Liver (tissue), 9 donors: ENCODE measurements around the gene SPATA16. TPM values are rescaled to one million over a fixed set of nuclear protein-coding genes. Genes with fewer than 3 reads are reported as not detected.

Experiments
- DNase-seq: peaks from one replicate; pipeline ENCODE4 v3.0.0-alpha.2; 2017; ENCODE audit warnings: low spot score
- H3K27ac ChIP-seq, 2 donors: one replicate each; pipeline ENCODE4 v1.7.0; 2013; ENCODE audit warnings: inconsistent platforms in 2 of 2, low read length in 2 of 2, control low read depth in 1 of 2, low read depth in 1 of 2, mild to moderate bottlenecking in 1 of 2
- H3K27me3 ChIP-seq, 4 donors: one replicate each; pipeline versions ENCODE4 v1.6.1 to v1.7.0; 2013; ENCODE audit warnings: low read length in 3 of 4, inconsistent platforms in 1 of 4, mild to moderate bottlenecking in 1 of 4, moderate library complexity in 1 of 4; ENCODE audit not compliant: control insufficient read depth in 4 of 4, insufficient read depth in 4 of 4
- H3K36me3 ChIP-seq, 4 donors: one replicate each; pipeline versions ENCODE4 v1.6.1 to v1.7.0; 2013; ENCODE audit warnings: low read length in 3 of 4, mild to moderate bottlenecking in 3 of 4, low read depth in 1 of 4, moderate library complexity in 1 of 4; ENCODE audit not compliant: control insufficient read depth in 4 of 4, insufficient read depth in 3 of 4
- H3K4me1 ChIP-seq, 4 donors: one replicate each; pipeline versions ENCODE4 v1.6.1 to v1.7.0; 2013; ENCODE audit warnings: low read length in 3 of 4, mild to moderate bottlenecking in 3 of 4, moderate library complexity in 1 of 4; ENCODE audit not compliant: control insufficient read depth in 4 of 4, insufficient read depth in 4 of 4
- H3K4me3 ChIP-seq, 3 donors: one replicate each; pipeline versions ENCODE4 v1.6.1 to v1.7.0; 2013; ENCODE audit warnings: low read length in 3 of 3, control low read depth in 1 of 3, low read depth in 1 of 3, mild to moderate bottlenecking in 1 of 3
- H3K9ac ChIP-seq, 2 donors: one replicate each; pipeline ENCODE4 v1.7.0; 2013; ENCODE audit warnings: low read length in 2 of 2, mild to moderate bottlenecking in 2 of 2, moderate library complexity in 2 of 2, control low read depth in 1 of 2, low read depth in 1 of 2
- H3K9me3 ChIP-seq, 4 donors: one replicate each; pipeline versions ENCODE4 v1.6.1 to v1.7.0; 2013; ENCODE audit warnings: low read length in 3 of 4; ENCODE audit not compliant: control insufficient read depth in 4 of 4
- ATF3 ChIP-seq: IDR thresholded peaks from 2 replicates; pipeline ENCODE4 v1.6.1; 2016; ENCODE audit warnings: antibody characterized with exemption
- CTCF ChIP-seq: fragments of 150-350 bp; IDR thresholded peaks from 2 replicates; pipeline ENCODE4 v1.5.1; 2017; ENCODE audit warnings: improper control_type of control experiment, low read depth, low read length; ENCODE audit not compliant: missing input control
- EGR1 ChIP-seq, 2 donors: IDR thresholded peaks; 2 replicates each; pipeline ENCODE4 v1.6.1; 2016 to 2018; ENCODE audit warnings: antibody characterized with exemption in 2 of 2, low read depth in 2 of 2
- FOXA1 ChIP-seq: IDR thresholded peaks from 2 replicates; pipeline ENCODE4 v1.6.1; 2016; ENCODE audit warnings: antibody characterized with exemption
- FOXA2 ChIP-seq: IDR thresholded peaks from 2 replicates; pipeline ENCODE4 v1.6.1; 2016; ENCODE audit warnings: antibody characterized with exemption
- GABPA ChIP-seq, 2 donors: IDR thresholded peaks in 1 of 2; conservative IDR thresholded peaks in 1 of 2; 2 replicates each; pipeline ENCODE4 v1.6.1; 2016; ENCODE audit warnings: antibody characterized with exemption in 2 of 2, mild to moderate bottlenecking in 1 of 2, moderate library complexity in 1 of 2
- HNF4A ChIP-seq, 2 donors: conservative IDR thresholded peaks; 2 replicates each; pipeline ENCODE4 v1.6.1; 2016; ENCODE audit warnings: antibody characterized with exemption in 2 of 2, mild to moderate bottlenecking in 2 of 2
- HNF4G ChIP-seq: IDR thresholded peaks from 2 replicates; pipeline ENCODE4 v1.6.1; 2016; ENCODE audit warnings: antibody characterized with exemption
- JUND ChIP-seq, 2 donors: IDR thresholded peaks; 2 replicates each; pipeline ENCODE4 v1.6.1; 2016; ENCODE audit warnings: antibody characterized with exemption in 2 of 2
- MAX ChIP-seq: IDR thresholded peaks from 2 replicates; pipeline ENCODE4 v1.6.1; 2016; ENCODE audit warnings: antibody characterized with exemption
- NR2F2 ChIP-seq: IDR thresholded peaks from 2 replicates; pipeline ENCODE4 v1.6.1; 2016; ENCODE audit warnings: antibody characterized with exemption
- RAD21 ChIP-seq, 2 donors: IDR thresholded peaks; 2 replicates each; pipeline ENCODE4 v1.6.1; 2016; ENCODE audit warnings: antibody characterized with exemption in 2 of 2, mild to moderate bottlenecking in 2 of 2
- REST ChIP-seq: IDR thresholded peaks from 2 replicates; pipeline ENCODE4 v1.6.1; 2016; ENCODE audit warnings: antibody characterized with exemption, mild to moderate bottlenecking
- RXRA ChIP-seq, 2 donors: IDR thresholded peaks; 2 replicates each; pipeline ENCODE4 v1.6.1; 2017 to 2018; ENCODE audit warnings: antibody characterized with exemption in 2 of 2, mild to moderate bottlenecking in 1 of 2
- SP1 ChIP-seq: IDR thresholded peaks from 2 replicates; pipeline ENCODE4 v1.6.1; 2018; ENCODE audit warnings: antibody characterized with exemption, mild to moderate bottlenecking
- TAF1 ChIP-seq: conservative IDR thresholded peaks from 2 replicates; pipeline ENCODE4 v1.6.1; 2016; ENCODE audit warnings: antibody characterized with exemption, mild to moderate bottlenecking
- YY1 ChIP-seq: IDR thresholded peaks from 2 replicates; pipeline ENCODE4 v1.6.1; 2016; ENCODE audit warnings: antibody characterized with exemption, mild to moderate bottlenecking
- ZBTB33 ChIP-seq: IDR thresholded peaks from 2 replicates; pipeline ENCODE4 v1.6.1; 2016; ENCODE audit warnings: antibody characterized with exemption
- WGBS: extraction: QIAGEN DNeasy Blood & Tissue Kit; methylation state at CpG from one replicate; pipeline ENCODE4 v1.1.7; 2013; 5-methylcytosine and 5-hydroxymethylcytosine counted together
- polyA plus RNA-seq, 2 donors: library from polyadenylated mRNA; stranded (reverse) in 1 of 2; unstranded in 1 of 2; fragments of 200-250 nt in 1 of 2; fragments of >200 nt in 1 of 2; fragmentation: Nextera tagmentation in 1 of 2; extraction: Ambion mirVana in 1 of 2; gene quantifications; one replicate each; pipeline versions ENCODE4 v1.2.1 to v1.2.3, GENCODE V29; 2013 to 2015
- total RNA-seq, 2 donors: library from RNA; depleted of rRNA; stranded (reverse); fragments of >200 nt; gene quantifications; one replicate each; pipeline ENCODE4 v1.2.3, GENCODE V29; 2014
- donor health status: healthy.
- donor health status: healthy.
- donor health status: healthy.
- donor health status: healthy.
- donor health status: healthy.

SPATA16 gene
- total and polyA plus RNA-seq, 4 donors, result not detected

- no peak for TF ChIP-seq ZBTB33
- TF ChIP-seq MAX, result no peak
Observed at GRCh38 chr3:173139420-173139819, 1.6 kb downstream of the SPATA16 start (continued).

GRCh38 chr3:173138026-173138425 lies 3.0 kb downstream of the SPATA16 start:
- Histone ChIP-seq H3K9me3 (no peaks in the 10 kb centered on the region), H3K27me3 (no peaks in the 10 kb centered on the region), H3K4me1 (no peaks in the 10 kb centered on the region), H3K27ac (no peak overlapping the region), H3K36me3 (no peaks in the 10 kb centered on the region), H3K9ac (no peak overlapping the region), H3K4me3 (no peak overlapping the region)
- no peak for TF ChIP-seq YY1
- no peak for TF ChIP-seq TAF1
- TF ChIP-seq CTCF, result no peak
- no peak for TF ChIP-seq FOXA1
- TF ChIP-seq NR2F2, result no peak
- no peak for TF ChIP-seq GABPA (IDR thresholded peaks at IDR 0.05 in 1 of 2, conservative IDR thresholded peaks at IDR 0.05 in 1 of 2)
- TF ChIP-seq FOXA2, result no peak
- no peak for TF ChIP-seq RXRA (IDR thresholded peaks at IDR 0.05)
- TF ChIP-seq ATF3, result no peak
- TF ChIP-seq EGR1 (IDR thresholded peaks at IDR 0.05; ENCODE audit: low read depth in 2 of 2), result no peak
- TF ChIP-seq SP1, result no peak
- TF ChIP-seq MAX, result no peak
- no peak for TF ChIP-seq HNF4A (conservative IDR thresholded peaks at IDR 0.05)
- DNase-seq, result no peak
- WGBS, result 80% methylated on average over 3 of the region's 3 CpGs

GRCh38 chr3:173135059-173135458 lies 6.0 kb downstream of the SPATA16 start:
- H3K9me3 ChIP-seq, result no peaks in the 10 kb centered on the region
- no peaks in the 10 kb centered on the region for H3K36me3 ChIP-seq
- no peak overlapping the region for H3K9ac ChIP-seq
- H3K4me1 ChIP-seq, result no peaks in the 10 kb centered on the region
- no peaks in the 10 kb centered on the region for H3K27me3 ChIP-seq
- 25% methylated on average over 2 of the region's 2 CpGs for WGBS
- no peak for DNase-seq
- H3K4me3 ChIP-seq, result no peak overlapping the region
- no peak overlapping the region for H3K27ac ChIP-seq
- TF ChIP-seq RXRA (IDR thresholded peaks at IDR 0.05) (no peak), CTCF (no peak), EGR1 (IDR thresholded peaks at IDR 0.05; ENCODE audit: low read depth in 2 of 2) (no peak), YY1 (no peak), FOXA2 (no peak), REST (no peak), NR2F2 (no peak), JUND (IDR thresholded peaks at IDR 0.05) (no peak), FOXA1 (no peak), HNF4G (no peak), HNF4A (conservative IDR thresholded peaks at IDR 0.05) (no peak), TAF1 (no peak), ATF3 (no peak), MAX (no peak), RAD21 (IDR thresholded peaks at IDR 0.05) (no peak), GABPA (IDR thresholded peaks at IDR 0.05 in 1 of 2, conservative IDR thresholded peaks at IDR 0.05 in 1 of 2) (no peak), SP1 (no peak)
